Measurements from ENCODE around the gene SOWAHA.

SOWAHA gene

DNA sequence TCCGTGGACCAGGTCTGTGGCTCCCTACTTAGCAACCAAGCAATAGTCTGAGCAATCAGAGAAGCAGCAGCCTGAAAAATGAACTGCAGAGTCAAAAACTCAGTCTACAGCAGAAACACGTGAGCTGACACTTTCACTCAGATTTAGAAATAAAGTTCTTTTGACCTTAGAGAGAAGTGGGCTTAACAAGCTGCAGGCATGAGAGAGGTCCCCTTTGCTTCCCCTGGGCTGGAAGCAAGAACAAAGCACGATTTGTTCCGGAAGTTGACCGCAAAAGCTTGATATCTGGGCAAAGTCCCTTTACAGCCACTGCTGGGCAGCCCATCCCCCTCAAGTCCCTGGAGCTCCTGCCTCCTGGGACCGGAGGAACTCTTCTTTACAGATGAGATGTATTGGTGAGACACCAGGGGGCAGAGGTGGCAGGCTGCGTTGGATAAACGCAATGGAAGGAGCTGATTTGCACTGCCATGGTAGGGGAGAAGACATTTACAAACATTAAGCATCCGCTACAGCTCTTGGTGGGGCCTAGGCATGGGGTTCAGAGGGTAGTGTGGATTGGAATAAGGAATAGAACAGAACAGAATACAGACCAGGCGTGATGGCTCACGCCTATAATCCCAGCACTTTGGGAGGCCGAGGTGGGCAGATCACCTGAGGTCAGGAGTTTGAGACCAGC lies 5.8 kb upstream of the SOWAHA start:
- peak; percentile 48 for DNase-seq (ENCODE audit: low read depth, low spot score)

- no peak for DNase-seq (ENCODE audit: low read depth, low spot score)
These were observed 4.7 kb upstream of the SOWAHA start for GRCh38 chr5:132808448-132808847.

- DNase-seq (ENCODE audit: low read depth, low spot score) = no peak
These were observed 4.2 kb upstream of the SOWAHA start for GRCh38 chr5:132808866-132809265.

DNA sequence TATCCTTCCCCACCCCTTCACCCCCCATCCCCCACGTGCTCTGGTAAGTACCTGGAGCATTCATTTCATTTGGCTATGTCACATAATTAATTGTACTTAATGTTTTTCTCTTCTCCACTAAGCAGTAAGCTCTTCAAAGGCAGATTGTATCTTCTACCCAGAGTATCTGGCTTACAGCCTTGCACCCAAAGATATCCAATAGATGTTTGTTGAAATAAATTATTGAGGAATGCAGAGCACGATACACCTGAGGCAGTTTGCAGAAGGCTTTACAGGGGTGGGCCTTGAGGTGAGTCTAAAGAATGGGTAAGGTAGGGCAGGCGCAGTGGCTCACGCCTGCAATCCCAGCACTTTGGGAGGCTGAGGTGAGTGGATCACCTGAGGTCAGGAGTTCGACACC lies 2.5 kb upstream of the SOWAHA start:
- DNase-seq (ENCODE audit: low read depth, low spot score) = no peak

DNA sequence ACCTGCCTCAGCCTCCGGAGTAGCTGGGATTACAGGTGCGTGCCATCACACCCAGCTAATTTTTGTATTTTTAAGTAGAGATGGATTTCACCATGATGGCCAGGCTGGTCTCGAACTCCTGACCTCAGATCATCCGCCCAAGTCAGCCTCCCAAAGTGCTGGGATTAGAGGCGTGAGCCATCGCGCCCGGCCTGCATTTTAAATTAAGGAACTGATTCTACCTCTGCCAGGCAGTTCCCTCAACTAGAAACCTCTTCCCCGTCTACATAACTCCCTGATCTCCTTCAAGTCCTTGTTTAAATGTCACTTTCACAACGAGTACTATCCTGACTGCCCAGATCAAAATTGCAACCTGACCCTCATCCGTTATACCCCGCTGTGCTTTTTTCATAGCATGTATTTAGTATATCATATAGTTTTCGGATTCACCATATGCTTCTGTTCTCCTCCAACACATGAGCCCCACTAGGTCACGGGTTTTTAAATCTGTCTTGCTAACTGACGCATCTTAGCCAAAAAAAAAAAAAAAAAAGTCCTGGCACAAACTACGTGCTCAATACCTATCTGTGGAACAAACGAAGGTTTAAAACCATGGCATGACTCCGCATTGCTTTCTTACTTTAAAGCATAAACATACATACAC lies 858 bp upstream of the SOWAHA start:
- DNase-seq (ENCODE audit: low read depth, low spot score) = no peak

DNA sequence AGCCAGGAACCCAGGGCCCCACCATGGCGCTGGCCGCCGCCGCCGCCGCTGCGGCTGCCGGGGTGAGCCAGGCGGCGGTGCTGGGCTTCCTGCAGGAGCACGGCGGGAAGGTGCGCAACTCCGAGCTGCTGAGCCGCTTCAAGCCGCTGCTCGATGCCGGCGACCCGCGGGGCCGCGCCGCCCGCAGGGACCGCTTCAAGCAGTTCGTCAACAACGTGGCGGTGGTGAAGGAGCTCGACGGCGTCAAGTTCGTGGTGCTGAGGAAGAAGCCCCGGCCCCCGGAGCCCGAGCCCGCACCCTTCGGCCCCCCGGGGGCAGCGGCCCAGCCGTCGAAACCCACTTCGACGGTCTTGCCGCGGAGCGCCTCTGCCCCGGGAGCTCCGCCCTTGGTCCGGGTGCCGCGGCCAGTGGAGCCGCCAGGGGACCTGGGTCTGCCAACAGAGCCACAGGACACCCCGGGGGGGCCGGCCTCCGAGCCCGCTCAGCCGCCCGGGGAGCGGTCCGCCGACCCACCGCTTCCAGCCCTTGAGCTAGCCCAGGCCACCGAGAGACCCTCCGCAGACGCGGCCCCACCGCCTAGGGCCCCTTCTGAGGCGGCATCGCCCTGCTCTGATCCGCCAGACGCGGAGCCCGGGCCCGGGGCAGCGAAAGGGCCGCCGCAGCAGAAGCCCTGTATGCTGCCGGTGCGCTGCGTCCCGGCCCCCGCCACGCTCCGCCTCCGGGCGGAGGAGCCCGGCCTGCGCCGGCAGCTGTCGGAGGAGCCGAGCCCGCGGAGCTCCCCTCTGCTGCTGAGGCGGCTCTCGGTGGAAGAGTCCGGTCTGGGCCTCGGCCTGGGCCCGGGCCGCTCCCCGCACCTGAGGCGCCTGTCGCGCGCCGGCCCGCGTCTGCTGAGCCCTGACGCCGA lies 749 bp downstream of the SOWAHA start:
- DNase-seq (ENCODE audit: low read depth, low spot score) = peak; percentile 61

DNA sequence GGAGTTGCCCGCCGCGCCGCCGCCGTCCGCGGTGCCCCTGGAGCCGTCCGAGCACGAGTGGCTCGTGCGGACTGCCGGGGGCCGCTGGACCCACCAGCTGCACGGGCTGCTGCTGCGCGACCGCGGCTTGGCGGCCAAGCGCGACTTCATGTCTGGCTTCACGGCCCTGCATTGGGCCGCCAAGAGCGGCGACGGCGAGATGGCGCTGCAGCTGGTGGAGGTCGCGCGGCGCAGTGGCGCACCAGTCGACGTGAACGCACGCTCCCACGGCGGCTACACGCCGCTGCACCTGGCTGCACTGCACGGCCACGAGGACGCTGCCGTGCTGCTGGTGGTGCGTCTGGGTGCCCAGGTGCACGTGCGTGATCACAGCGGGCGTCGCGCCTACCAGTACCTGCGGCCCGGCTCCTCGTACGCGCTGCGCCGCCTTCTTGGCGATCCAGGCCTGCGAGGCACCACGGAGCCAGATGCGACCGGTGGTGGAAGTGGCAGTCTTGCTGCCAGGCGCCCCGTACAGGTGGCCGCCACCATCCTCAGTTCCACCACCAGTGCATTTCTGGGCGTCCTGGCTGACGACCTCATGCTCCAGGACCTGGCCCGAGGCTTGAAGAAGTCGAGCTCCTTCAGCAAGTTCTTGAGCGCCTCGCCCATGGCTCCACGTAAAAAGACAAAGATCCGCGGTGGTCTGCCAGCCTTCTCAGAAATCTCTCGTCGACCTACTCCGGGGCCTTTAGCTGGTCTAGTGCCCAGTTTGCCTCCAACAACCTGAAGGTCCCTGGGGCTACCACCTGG lies 1.6 kb downstream of the SOWAHA start:
- no peak for DNase-seq (ENCODE audit: low read depth, low spot score)

GRCh38 chr5:132815454-132815853 lies 2.4 kb downstream of the SOWAHA start:
- no peak for DNase-seq (ENCODE audit: low read depth, low spot score)

DNA sequence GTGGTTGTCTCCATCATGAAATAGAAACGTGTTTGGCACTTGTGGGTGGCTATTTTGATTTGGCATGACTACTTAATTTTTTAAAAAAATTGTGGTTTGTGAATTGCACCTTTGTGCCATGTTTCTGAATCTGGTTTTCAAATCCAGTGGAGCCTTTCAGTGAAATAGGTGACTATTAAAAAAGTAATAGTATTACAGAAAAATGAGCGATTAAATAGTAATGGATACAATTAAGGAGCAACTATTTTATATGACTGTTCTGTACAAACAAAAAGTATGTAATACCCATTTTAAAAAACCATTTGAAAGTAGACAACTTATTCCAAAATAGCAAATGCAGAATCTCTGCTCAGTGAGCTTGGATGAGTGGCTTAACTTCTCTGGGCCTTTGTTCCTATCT lies 3.0 kb downstream of the SOWAHA start:
- DNase-seq (ENCODE audit: low read depth, low spot score) = no peak

DNA sequence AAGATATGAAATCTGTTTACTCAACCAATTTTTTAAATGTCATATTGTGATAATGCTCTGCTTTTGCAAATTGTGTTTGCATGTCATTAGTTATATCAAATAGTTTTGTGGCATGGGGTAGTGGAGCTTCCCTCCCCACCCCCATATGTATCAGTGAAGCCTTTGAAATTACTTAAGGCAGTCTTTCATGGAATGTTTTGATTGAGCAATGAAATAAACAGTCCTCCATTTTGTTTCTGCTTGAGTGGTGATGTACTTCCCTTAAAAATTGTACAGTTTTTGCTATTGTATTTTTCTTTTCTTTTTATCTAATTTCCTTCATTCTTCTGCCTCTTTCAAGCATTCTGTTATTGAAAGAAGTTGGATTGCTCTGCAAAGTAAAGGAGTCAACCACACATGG lies 3.5 kb downstream of the SOWAHA start:
- no peak for DNase-seq (ENCODE audit: low read depth, low spot score)

- no peak for DNase-seq (ENCODE audit: low read depth, low spot score)
These were observed 3.9 kb downstream of the SOWAHA start for GRCh38 chr5:132817011-132817410.

DNA sequence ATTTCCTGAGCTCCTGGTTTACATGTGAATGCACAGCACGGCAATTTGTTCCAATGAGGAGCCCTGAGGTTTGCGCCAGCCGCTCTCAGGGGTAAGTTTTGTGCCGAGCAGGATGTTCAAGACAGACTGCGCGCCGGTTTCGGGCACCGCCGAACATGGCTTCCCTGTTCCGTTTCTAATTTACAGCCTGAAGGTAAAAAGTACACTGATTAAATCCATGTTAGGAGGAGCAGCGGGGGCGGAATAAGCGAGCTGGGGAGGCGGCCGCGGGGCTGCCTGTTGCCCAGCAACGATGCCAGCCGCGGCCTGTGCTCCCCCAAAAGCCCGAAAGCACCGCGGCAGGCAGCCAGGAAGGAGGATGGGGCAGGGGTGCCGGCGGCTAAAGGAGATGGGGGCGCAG lies 6.4 kb downstream of the SOWAHA start:
- no peak for DNase-seq (ENCODE audit: low read depth, low spot score)

DNA sequence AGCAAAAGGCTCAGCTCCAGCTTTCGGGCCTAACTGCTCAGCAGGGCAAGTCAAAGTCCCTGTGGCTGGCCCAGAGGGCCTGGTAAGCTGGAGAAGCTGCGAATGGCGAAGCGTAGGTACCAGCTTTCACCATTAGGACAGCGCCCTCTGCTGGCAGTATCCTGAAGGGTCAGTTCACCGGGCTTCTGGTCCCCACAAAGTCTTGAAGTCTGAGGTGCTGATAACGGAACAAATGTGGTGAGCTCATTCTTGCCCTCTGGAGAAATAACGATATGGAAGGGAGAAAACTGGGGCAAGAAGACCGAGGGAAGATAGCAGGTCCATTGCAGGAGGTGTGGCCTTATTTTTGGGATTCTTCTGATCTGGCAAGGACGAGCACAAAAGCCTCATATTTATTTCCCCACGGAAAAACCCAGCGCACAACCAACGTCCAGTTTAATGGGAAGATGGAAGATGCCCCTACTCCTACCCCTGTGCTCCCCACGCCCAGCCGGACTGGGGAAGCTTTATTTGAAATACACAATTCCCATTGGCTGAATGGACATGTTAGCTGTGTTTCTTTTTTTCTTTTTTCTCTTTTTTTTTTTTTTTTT lies 7.2 kb downstream of the SOWAHA start:
- peak; percentile 96 for DNase-seq (ENCODE audit: low read depth, low spot score)

GRCh38 chr5:132821350-132821749 lies 8.2 kb downstream of the SOWAHA start:
- DNase-seq (ENCODE audit: low read depth, low spot score) = no peak

DNA sequence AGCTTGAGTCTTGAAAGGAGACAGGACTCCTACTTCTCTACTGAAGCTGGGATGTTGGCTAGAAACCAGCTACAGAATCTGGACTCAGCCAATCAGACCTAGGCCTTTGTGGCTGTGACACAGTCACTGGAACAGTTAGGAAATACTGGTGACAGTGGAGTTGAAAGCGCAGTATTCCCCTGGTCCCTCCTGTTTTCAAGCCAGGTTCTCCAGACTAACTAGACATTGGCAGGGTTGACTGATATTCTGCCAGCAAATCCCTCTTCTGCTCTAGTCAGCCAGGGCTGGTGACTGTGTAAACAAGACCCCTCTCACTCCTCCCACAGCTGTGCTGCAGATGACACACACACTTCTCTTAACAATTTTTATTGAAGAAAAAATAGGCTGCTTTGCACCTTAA lies 8.7 kb downstream of the SOWAHA start:
- DNase-seq (ENCODE audit: low read depth, low spot score) = peak; percentile 55

DNA sequence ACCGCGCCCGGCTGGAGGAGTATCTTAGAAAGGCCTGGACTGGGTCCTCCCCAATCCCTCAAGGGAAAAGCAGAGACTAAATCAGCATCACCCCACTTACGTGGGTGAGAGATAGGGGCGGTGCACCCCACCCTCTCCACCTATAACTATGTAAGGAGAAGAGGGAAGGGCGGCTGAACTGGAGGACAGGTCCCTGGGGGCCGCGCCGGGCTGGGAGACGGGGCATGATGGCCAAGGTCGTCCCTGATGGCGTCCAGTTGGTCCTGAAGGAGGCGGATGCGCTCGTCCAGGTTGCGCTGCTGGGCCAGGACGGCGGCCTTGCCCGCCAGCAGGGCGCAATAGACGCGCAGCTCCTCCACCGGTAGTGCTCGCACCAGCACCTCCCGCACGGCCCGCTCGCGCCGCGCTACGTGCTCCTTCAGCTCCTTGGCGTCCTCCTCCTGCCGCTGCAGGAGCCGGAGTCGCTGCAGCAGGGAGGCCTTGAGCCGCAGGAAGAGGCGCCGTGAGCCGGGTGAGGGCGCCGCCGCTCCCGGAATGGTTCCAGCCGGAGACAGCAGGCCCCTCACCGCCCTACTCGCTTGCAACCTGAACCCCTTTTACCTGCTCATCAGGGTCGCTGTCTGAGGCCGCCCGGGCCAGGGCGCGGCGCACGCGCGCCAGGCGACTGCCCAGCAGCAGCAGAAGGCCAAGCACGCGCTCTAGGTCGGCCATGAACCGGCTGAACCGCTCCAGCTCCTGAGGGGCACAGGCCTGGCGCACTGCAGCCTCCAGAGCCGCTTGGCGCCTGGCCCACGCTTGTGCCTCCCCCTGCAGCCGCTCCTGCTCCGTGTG lies 9.8 kb downstream of the SOWAHA start:
- peak; percentile 62 for DNase-seq (ENCODE audit: low read depth, low spot score)

- DNase-seq (ENCODE audit: low read depth, low spot score) = no peak
These were observed 10.5 kb downstream of the SOWAHA start for GRCh38 chr5:132823481-132824050.

DNA sequence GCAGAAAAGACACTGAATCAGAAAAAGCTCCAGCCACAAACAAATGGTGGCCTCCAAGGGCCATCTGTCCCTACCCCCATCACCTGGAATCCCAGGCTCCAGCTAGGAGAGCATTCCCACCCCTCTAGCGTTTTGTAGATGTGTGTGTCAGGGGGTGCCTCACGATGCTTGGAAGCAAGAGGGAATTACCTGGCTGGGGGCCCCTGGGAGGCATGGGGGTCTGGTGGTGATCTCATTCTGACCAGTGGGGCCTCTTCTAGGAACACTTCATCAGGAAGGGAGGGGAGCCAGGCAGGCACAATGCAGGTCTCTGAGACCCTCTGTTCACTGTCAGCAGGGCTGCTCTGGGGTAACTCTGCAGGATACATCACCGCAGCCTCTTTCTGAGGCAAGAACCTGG lies 11.3 kb downstream of the SOWAHA start:
- DNase-seq (ENCODE audit: low read depth, low spot score) = no peak

DNA sequence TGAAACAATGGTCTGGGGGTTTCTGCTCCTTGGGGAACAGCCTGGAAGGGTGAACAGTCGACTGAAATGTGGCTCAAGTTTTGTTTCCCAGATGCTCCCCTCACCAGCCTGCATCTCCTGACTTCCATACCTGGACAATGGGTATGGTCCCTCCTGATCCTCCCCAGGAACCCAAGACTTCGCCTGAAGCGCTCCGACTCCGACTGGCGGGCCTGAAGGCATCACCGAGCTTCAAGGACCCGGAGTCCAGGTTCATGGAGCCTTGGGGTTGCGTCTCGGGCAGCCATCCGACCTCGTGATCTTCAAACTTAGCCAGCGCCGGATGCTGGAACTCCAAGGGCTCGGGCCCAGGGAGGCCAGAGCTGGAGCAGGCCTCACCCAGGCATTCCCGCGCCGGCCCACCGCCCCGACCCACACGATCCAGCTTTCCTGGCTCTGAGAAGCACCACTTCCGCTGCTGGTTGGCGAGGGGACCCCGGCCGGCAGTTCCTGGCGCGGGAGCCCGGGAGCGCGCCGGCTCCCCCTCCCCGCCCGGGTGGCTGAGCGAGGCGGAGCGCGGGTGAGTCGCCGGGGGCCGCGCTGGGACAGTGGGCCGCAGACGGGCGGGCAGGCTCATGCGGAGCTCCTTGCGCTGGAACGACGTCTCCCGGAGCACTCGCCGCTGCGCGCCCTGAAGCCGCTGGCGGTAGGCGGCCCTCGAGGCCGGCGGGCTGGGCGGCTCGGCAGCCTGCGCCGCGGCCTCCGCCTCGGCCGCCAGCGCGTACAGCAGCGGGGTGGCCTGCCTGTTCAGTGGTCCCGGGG lies 12.1 kb downstream of the SOWAHA start:
- peak; percentile 59 for DNase-seq (ENCODE audit: low read depth, low spot score)
